GM18951 (cell line): ENCODE results near the gene PHLPP2.
"Not testable (repeated sequence)": the region's sequence is repeated elsewhere in the genome, so short reads cannot be mapped to it uniquely, and the experiment has no call there.

Experiments
- POLR2A ChIP-seq: IDR thresholded peaks from 4 replicates; pipeline ENCODE4 v1.6.1; 2011; ENCODE audit warnings: mild to moderate bottlenecking; ENCODE audit not compliant: insufficient read length, insufficient read depth; ENCODE audit errors: extremely low read depth
- in situ Hi-C: fragments of 300-500 bp; cut with MboI; formaldehyde crosslinking; loops from one replicate; pipeline ENCODE4 v1.12.0; 2022; ENCODE audit warnings: low sequenced_read_pairs, mixed read lengths, inconsistent platforms; ENCODE audit not compliant: unreplicated experiment

The PHLPP2 gene

GRCh38 chr16:71609066-71609465, 115.4 kb downstream of the PHLPP2 start:
- in situ Hi-C loops: loop anchor here (25.0 kb wide), 1 partner anchor 197 kb away; no protein-coding TSS in a partner anchor
- TF ChIP-seq POLR2A: no peak

GRCh38 chr16:71600822-71601221, 123.7 kb downstream of the PHLPP2 start:
- in situ Hi-C loops: loop anchor here (25.0 kb wide), 1 partner anchor 189 kb away; no protein-coding TSS in a partner anchor
- no peak for TF ChIP-seq POLR2A

- in situ Hi-C loops: not testable (repeated sequence)
Measured at GRCh38 chr16:71598426-71598825, 126.1 kb downstream of the PHLPP2 start.

DNA sequence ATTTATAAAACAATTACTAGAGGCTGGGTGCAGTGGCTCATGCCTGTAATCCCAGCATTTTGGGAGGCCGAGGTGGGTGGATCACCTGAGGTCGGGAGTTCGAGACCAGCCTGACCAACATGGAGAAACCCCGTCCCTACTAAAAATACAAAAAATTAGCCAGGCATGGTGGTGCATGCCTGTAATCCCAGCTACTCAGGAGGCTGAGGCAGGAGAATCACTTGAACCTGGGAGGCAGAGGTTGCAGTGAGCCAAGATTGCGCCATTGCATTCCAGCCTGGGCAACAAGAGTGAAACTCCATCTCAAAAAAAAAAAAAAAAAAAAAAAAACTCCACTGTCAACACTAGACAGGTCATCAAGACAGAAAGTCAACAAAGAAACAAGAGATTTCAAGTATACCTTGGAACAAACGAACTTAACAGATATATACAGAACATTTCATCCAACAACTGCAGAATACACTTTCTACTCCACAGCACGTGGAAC, 129.1 kb downstream of the PHLPP2 start:
- in situ Hi-C loops: not testable (repeated sequence)
